ENCODE data around the gene RNF13.

DNA sequence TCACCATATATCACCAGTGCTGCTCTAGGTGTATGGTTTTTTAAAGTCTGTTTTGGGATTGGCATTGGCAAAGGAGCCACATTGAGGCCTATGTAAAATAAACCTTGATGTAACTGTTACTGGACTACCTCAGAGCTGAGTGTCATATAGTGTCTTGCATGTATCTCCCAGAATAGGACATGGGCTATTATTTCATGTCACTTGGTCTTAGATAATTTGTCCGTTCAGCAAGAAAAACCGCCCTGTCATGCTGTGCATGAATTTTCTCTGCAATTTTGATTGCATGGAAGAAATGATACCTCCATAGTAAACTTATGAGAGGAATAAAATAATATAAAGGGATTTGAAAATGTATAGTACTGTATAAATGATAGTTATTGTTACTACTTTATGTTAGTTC is 59.6 kb downstream of the RNF13 start:
- TF ChIP-seq, protein P1, sequence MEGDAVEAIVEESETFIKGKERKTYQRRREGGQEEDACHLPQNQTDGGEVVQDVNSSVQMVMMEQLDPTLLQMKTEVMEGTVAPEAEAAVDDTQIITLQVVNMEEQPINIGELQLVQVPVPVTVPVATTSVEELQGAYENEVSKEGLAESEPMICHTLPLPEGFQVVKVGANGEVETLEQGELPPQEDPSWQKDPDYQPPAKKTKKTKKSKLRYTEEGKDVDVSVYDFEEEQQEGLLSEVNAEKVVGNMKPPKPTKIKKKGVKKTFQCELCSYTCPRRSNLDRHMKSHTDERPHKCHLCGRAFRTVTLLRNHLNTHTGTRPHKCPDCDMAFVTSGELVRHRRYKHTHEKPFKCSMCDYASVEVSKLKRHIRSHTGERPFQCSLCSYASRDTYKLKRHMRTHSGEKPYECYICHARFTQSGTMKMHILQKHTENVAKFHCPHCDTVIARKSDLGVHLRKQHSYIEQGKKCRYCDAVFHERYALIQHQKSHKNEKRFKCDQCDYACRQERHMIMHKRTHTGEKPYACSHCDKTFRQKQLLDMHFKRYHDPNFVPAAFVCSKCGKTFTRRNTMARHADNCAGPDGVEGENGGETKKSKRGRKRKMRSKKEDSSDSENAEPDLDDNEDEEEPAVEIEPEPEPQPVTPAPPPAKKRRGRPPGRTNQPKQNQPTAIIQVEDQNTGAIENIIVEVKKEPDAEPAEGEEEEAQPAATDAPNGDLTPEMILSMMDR (conservative IDR thresholded peaks at IDR 0.05; ENCODE audit: low read depth, low read length) = no peak
- TF ChIP-seq FOS (IDR thresholded peaks at IDR 0.05; ENCODE audit: low read depth, low read length) (no peak), POLR2A (IDR thresholded peaks at IDR 0.05; ENCODE audit: low read depth, low read length) (no peak), BHLHE40 (IDR thresholded peaks at IDR 0.05; ENCODE audit: low read depth, low read length) (no peak), CEBPB (IDR thresholded peaks at IDR 0.05; ENCODE audit: low read depth, low read length) (no peak), MXI1 (IDR thresholded peaks at IDR 0.05; ENCODE audit: borderline replicate concordance, low read depth, low read length) (no peak), RCOR1 (IDR thresholded peaks at IDR 0.05; ENCODE audit: insufficient replicate concordance, low read length) (no peak)
- TF ChIP-seq, protein P2, sequence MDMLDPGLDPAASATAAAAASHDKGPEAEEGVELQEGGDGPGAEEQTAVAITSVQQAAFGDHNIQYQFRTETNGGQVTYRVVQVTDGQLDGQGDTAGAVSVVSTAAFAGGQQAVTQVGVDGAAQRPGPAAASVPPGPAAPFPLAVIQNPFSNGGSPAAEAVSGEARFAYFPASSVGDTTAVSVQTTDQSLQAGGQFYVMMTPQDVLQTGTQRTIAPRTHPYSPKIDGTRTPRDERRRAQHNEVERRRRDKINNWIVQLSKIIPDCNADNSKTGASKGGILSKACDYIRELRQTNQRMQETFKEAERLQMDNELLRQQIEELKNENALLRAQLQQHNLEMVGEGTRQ (IDR thresholded peaks at IDR 0.05; ENCODE audit: low read depth, low read length) = no peak

Measured in IMR-90 (cell line).